HG03108 (cell line): Measurements from ENCODE around the gene NCAPD2.
A peak's percentile ranks its signal among the peaks of the same experiment; 100 is the strongest.

Experiments
- ATAC-seq: cut with Tn5 transposase; IDR thresholded peaks from one replicate; pipeline ENCODE4 v1.9.1; 2021; ENCODE audit warnings: moderate library complexity; ENCODE audit not compliant: unreplicated experiment

The NCAPD2 gene

DNA sequence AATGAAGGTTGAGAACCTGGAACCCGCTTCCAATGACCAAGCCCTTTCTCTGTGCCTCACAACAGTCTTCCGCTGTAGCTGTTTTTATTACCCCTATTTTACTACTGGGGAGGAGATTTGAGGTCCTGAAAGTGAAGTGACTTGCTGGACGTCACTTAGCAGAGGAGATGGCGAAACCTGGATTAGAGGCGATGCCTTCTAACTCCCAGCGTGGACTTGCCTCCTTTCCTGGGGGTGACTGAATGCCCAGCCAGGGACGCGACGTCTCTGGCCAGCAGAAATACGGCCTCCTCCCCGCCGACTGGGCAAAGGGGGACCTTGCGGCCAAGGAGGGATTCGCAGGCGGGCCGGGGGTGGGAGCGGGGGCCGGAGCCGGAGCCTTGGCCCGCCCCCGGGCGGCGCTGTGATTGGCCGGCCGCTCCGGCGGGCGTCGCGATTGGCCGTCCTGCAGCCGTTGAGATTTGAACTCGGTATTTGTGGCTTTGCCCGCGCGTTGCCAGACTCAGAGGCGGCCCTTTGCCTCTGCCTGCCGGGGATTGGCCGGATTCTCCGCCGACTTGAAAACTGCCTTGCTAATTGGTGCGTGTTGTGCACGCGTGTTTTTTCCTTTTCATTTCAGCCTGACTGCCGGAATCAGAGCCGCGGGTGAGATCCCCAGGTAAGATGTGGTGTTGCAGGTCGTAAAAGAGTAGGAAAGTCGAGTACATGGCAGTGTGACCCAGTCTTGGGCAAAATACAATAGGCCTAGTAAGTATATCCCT lies at the start of gene NCAPD2:
Gene NCAPD2, plus strand, starts transcription at position 606 of the 761 bp plus-strand sequence. CDS start 997 bp downstream, outside the sequence.
- peak; percentile 85 for ATAC-seq

DNA sequence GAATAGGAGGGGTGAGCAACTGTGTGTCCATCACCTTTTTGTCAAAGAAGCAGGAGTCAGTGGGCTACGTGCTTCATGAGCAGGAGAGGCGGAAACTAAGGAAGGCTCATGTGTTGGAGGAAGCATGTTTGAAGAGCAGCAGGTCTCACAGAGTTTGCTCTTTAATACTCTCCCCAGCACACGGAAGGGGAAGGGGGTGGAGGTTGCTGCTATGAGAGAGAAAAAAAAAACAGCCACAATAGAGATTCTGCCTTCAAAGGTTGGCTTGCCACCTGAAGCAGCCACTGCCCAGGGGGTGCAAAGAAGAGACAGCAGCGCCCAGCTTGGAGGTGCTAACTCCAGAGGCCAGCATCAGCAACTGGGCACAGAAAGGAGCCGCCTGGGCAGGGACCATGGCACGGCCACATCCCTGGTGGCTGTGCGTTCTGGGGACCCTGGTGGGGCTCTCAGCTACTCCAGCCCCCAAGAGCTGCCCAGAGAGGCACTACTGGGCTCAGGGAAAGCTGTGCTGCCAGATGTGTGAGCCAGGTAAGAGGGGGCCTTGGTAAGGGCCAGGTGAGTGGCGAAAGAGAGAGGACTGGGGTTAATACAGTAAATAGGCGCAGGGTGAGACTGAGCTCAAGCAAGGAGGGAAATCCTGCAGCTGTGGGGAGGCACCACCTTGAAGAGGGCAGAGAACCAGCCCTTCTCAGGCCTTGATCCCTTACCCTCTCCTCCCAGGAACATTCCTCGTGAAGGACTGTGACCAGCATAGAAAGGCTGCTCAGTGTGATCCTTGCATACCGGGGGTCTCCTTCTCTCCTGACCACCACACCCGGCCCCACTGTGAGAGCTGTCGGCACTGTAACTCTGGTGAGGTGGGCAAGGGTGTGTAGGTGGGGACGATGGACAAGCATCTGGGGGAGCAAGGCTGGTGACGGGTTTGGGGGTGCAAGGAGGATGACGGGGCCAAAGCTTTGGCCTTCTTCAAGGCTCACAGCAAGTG lies 48.9 kb upstream of the NCAPD2 start, which contains the start of gene CD27:
Gene CD27, plus strand, starts transcription at position 252 of the 985 bp plus-strand sequence. Its CDS starts 141 bp downstream, at position 393.
- ATAC-seq: no peak

DNA sequence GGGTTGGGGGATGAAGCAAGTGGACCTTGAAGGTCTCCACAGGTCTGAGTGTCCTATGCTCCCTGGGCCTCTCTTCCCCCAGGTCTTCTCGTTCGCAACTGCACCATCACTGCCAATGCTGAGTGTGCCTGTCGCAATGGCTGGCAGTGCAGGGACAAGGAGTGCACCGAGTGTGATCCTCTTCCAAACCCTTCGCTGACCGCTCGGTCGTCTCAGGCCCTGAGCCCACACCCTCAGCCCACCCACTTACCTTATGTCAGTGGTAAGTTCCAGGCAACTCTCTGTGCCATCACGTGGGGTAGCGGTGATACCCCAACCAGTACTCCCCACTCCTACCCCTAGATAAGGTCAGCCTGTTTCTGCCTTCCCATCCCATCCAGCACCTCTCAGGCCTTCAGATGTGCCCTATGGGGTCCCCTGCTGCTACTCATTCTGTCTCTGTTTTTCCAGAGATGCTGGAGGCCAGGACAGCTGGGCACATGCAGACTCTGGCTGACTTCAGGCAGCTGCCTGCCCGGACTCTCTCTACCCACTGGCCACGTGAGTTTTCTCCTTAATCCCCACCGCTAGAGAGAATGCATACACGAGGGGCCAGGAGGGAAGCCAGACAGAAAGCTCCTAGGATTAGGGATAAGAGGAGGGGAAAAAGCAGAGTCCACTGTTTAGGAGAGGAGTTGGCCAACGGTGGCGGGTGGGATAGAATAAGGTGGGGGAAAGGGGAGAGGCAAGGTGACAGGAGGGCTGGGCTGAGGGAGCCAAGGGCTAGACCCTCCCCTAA lies 43.6 kb upstream of the NCAPD2 start:
- ATAC-seq: no peak

GRCh38 chr12:6450869-6451347 lies 43.0 kb upstream of the NCAPD2 start:
- no peak for ATAC-seq

DNA sequence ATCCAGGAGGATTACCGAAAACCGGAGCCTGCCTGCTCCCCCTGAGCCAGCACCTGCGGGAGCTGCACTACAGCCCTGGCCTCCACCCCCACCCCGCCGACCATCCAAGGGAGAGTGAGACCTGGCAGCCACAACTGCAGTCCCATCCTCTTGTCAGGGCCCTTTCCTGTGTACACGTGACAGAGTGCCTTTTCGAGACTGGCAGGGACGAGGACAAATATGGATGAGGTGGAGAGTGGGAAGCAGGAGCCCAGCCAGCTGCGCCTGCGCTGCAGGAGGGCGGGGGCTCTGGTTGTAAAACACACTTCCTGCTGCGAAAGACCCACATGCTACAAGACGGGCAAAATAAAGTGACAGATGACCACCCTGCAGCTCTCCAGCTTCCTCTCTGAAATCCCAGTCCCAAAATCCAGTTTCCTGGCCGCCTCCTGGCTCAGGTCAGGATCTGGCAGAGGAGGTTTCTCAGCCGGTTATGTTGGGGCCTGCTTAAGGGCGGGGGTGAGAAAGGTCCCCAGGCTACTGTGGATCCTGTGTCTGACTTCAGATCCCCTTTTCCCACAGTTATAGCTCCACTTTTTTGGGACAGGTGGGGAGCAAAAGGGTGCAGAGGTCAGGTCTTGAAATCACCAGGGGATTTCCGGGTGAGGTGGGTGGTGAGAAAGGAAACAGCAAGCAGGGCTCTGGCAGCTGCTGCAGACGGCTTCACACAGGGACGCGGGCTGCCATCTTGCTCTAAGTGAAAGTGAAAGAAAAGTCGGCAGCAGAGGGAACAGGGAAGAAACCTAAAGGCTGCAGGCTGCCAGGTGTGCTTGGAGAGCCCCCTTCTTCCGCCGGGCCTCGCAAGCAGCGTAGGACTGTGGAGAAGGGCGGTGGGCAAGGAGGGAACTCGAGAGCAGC lies 42.3 kb upstream of the NCAPD2 start, which contains the start of gene TAPBPL:
Gene TAPBPL, plus strand, starts transcription at position 695 of the 897 bp plus-strand sequence. CDS start 207 bp downstream, outside the sequence.
- ATAC-seq: peak; percentile 60

DNA sequence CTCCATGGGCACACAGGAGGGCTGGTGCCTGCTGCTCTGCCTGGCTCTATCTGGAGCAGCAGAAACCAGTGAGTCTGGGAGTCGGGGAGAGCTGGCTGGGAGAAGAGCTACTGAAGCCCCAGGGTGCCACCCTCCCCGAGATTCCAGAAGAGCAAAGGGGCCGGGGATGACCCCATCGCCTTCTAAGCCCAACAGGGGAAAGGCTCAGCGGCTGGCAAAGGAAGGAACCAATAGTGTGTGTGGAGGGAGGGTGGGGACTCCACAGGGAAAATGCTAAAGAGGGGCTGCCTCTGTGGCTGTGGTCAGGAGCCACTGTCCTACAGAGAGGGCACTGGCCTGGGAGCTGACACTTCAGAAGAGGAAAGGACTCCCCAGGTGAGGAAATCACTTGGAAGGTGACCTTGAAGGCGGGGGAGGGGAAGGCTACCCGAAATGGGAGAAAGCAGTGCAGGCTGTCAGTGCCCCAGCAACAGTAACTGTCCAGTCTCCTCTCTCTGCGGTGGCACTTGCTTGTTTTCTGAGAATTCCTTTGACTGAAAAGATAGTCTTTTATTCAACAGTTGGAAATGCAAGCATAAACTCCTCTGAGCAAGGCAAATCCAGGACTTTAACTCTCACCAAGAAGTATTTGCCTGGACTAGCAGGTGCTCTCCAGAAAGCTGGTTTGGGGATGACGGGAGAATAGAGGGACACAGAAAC lies 41.5 kb upstream of the NCAPD2 start:
- ATAC-seq: no peak

DNA sequence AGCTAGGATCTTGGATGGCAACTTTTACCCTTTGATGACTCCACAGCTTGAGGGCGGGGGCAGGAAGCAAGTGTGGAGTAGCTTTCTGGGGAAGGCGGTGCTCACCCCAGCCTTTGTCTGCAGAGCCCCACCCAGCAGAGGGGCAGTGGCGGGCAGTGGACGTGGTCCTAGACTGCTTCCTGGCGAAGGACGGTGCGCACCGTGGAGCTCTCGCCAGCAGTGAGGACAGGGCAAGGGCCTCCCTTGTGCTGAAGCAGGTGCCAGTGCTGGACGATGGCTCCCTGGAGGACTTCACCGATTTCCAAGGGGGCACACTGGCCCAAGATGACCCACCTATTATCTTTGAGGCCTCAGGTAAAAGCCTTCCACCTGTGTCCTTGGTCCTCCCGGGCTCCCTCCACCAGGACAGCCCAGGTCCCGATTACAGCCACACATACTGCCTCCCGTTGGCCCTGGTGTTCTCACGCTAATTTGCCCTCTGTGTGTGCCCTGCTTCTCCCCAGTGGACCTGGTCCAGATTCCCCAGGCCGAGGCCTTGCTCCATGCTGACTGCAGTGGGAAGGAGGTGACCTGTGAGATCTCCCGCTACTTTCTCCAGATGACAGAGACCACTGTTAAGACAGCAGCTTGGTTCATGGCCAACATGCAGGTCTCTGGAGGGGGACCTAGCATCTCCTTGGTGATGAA lies 40.8 kb upstream of the NCAPD2 start:
- no peak for ATAC-seq

DNA sequence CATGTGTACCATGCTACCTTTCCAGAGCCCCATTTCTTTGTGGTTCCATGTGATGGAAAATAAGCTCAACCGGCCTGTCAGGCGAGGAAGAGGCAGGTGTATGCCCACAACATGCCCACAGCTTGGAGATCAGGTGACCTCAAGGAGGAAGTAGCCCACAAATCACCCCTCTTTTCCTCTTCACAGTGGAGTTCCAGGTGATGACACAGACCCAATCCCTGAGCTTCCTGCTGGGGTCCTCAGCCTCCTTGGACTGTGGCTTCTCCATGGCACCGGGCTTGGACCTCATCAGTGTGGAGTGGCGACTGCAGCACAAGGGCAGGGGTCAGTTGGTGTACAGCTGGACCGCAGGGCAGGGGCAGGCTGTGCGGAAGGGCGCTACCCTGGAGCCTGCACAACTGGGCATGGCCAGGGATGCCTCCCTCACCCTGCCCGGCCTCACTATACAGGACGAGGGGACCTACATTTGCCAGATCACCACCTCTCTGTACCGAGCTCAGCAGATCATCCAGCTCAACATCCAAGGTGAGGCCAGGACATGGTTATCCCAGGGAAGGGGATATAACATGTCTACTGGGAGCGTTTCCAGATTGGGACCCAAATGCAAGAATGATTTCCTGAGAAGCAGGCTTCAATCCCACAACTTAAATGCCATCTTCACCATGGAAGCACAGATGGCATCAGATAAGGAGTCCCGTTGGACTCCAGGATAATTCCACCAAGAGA lies 36.5 kb upstream of the NCAPD2 start:
- ATAC-seq: no peak

DNA sequence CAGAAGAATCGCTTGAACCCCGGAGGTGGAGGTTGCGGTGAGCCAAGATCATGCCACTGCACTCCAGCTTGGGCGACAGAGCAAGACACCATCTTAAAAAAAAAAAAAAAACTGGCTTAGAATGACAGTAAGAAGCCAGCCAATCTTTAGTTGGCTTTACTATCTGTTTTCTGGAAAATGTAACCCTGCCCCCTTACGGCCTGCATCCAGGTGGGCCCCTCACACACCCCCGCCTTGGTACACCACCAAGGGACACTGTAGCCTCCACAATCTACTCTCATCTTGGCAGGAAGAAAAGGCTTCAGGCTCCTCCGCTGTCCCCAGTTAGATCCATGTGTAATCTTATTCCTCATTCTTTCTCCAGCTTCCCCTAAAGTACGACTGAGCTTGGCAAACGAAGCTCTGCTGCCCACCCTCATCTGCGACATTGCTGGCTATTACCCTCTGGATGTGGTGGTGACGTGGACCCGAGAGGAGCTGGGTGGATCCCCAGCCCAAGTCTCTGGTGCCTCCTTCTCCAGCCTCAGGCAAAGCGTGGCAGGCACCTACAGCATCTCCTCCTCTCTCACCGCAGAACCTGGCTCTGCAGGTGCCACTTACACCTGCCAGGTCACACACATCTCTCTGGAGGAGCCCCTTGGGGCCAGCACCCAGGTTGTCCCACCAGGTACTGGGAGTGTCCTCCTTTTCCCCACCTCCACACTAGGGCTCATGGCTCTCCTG lies 35.5 kb upstream of the NCAPD2 start:
- no peak for ATAC-seq

- ATAC-seq: no peak
These were observed 34.9 kb upstream of the NCAPD2 start for GRCh38 chr12:6459004-6459337.

DNA sequence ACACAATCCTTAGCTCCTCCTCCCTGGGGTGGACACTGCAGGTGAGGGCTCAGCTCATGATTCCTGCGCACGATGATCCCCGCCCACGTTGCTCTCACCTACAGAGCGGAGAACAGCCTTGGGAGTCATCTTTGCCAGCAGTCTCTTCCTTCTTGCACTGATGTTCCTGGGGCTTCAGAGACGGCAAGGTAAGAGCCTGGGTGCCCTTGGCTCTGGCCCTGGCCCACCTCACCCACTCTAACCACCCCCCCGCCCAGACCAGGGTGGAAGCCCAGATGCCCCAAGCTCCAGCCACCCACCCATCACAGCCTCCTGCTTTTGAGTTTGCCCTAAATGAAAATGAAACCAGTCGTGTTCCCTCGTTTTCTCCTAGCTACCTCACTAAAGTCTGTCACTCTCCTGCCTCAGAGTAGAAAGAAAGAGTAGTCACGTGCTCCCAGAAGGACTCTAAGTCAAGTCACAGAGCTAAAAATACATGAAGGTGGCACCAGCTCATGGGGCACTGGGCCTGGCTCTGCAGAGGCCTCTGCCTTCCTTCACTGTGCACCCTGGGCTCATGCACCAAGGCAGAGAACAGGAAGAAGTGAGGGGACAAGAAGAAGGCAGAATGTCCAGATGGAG lies 33.0 kb upstream of the NCAPD2 start:
- ATAC-seq: no peak

- peak; percentile 81 for ATAC-seq
These were observed 32.3 kb upstream of the NCAPD2 start for GRCh38 chr12:6461401-6462233.

DNA sequence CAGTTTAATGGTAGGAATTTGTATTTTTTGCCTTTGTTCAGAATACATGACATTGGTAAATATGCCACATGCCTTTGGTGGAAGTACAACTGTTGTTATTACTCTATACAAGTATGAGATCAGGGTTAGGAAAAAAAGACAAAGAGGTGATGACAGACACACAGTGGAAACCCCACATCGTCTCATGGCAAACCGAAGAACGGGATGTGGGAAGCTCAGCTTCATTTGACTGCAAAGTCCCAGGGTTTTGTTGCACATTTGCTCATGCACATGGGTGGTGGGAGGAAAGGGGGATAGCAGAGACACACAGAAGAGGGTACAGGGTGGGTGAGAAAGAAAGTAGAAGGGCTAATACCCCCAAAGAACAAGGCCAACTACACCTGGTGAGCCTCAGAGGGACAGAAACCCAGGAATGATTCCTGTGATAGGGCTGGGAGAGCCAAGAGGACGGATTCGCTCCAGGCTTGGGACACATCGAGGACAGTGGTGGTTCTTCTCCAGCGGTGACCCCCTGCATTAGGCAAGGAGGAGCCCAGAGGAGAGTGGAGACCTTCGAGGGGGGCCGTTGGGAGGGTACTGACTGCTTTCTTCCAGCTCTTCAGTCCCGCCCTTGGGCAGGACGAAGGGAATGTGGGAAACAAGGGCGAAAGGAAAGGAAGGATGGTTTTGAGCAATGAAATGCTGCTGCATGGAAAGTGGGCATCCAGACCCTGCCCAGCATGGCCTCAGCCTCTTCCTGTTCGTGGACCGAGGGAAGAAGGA lies 31.5 kb upstream of the NCAPD2 start:
- ATAC-seq: no peak

DNA sequence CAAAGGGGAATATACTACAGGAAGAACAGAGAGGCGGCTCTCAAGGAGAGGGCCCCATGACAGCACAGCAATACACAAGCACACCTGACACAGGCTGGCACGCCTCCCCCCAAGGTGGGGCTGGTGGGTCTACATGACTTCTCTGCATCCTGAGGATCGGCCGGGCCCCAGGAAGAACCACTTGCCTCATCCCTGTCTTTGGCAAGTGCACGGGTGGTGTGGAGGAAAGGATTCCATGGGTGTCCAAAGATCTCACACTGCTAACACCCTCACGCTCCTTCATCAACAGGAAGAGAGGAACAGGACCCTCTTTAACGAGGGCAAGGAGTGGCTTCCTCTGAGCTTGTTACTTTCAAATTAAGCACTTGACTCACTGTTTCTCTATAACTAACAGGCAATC lies 30.7 kb upstream of the NCAPD2 start:
- ATAC-seq: no peak

DNA sequence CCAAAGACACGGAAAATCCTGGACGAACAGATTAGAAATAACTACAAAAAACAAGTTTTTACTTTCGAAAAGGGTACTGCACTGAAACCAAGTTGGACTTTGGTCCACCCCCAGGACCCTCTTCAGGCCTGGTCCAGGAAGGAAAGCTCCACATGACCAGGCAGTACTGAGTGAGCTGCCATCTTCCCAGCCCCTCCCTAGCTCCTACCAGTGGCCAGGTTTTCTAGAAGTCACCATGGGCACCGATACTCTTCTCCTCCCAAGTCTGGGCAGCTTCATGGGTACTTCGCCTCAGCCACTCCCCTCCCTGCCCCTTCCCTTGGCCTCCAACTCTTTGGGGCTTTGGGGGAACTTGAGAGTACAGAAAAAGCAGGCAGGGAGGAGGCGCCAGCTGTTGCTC lies 30.0 kb upstream of the NCAPD2 start:
- ATAC-seq: no peak
